WTC11 (cell line): ENCODE data around the gene DSN1. TPM values are rescaled to one million over a fixed set of nuclear protein-coding genes. Genes with fewer than 3 reads are reported as not detected.

Experiments
- ATAC-seq: fragments of 200-7000 bp; cut with Tn5 transposase; 2 replicates; pipeline ENCODE4 v1.10.0; 2021; ENCODE audit warnings: mild to moderate bottlenecking, moderate library complexity
- CTCF ChIA-PET: fragments of 300-600 bp; sonication (Branson Sonifier 250); formaldehyde crosslinking; loops from one replicate; lab custom pipeline; 2021; ENCODE audit warnings: antibody characterized with exemption; lab: Charles Lee
- POLR2A ChIA-PET: fragments of 350-600 bp; sonication (Branson Sonifier 250); formaldehyde crosslinking; loops from one replicate; lab custom pipeline; 2021; ENCODE audit warnings: antibody characterized with exemption; lab: Charles Lee
- DNase-seq: peaks from one replicate; pipeline ENCODE4 v3.0.0; 2021; ENCODE audit warnings: low spot score
- H3K27ac Mint-ChIP-seq: 2 replicates; pipeline ENCODE4 v1.8.0; 2021; ENCODE audit warnings: mixed read lengths
- H3K27me3 Mint-ChIP-seq: 2 replicates; pipeline ENCODE4 v1.8.0; 2021; ENCODE audit warnings: low read depth, mild to moderate bottlenecking, moderate library complexity, mixed read lengths
- H3K36me3 Mint-ChIP-seq: 2 replicates; pipeline ENCODE4 v1.8.0; 2021; ENCODE audit warnings: mixed read lengths
- H3K4me1 Mint-ChIP-seq: 2 replicates; pipeline ENCODE4 v1.8.0; 2022; ENCODE audit warnings: mixed read lengths
- H3K4me3 Mint-ChIP-seq: 2 replicates; pipeline ENCODE4 v1.8.0; 2021; ENCODE audit warnings: mild to moderate bottlenecking, moderate library complexity, mixed read lengths
- H3K9me3 Mint-ChIP-seq: 2 replicates; pipeline ENCODE4 v1.8.0; 2021; ENCODE audit warnings: mixed read lengths
- AR ChIP-seq: fragments of 250-450 bp; sonication (Bioruptor Pico); IDR thresholded peaks from 2 replicates; pipeline ENCODE4 v1.9.0; 2021; ENCODE audit warnings: mild to moderate bottlenecking
- ATF3 ChIP-seq: sonication (generic); formaldehyde crosslinking; conservative IDR thresholded peaks from 2 replicates; pipeline ENCODE4 v1.8.1; 2022; ENCODE audit warnings: mild to moderate bottlenecking, missing genetic modification reagents
- CTCF ChIP-seq: fragments of 200-600 bp; IDR thresholded peaks from 2 replicates; pipeline ENCODE4 v1.8.0; 2022; ENCODE audit warnings: antibody characterized with exemption
- EMX1 ChIP-seq: fragments of 250-450 bp; sonication (Bioruptor Pico); IDR thresholded peaks from 2 replicates; pipeline ENCODE4 v1.8.0; 2021; ENCODE audit warnings: mild to moderate bottlenecking
- HMGA2 ChIP-seq: fragments of 250-450 bp; sonication (Bioruptor Pico); IDR thresholded peaks from 2 replicates; pipeline ENCODE4 v1.4.0; 2021; ENCODE audit warnings: mild to moderate bottlenecking, moderate library complexity
- JAZF1 ChIP-seq: fragments of 250-450 bp; sonication (Bioruptor Pico); IDR thresholded peaks from 2 replicates; pipeline ENCODE4 v1.9.0; 2021; ENCODE audit warnings: moderate library complexity, mild to moderate bottlenecking, inconsistent platforms
- NR1H2 ChIP-seq: sonication (generic); formaldehyde crosslinking; IDR thresholded peaks from 2 replicates; pipeline ENCODE4 v1.9.0; 2021; ENCODE audit warnings: mild to moderate bottlenecking, moderate library complexity, missing genetic modification reagents
- TCF7 ChIP-seq: sonication (generic); formaldehyde crosslinking; IDR thresholded peaks from 2 replicates; pipeline ENCODE4 v1.8.0; 2022; ENCODE audit warnings: mild to moderate bottlenecking, low read depth, missing genetic modification reagents, moderate library complexity
- ZMAT4 ChIP-seq: fragments of 250-450 bp; sonication (Bioruptor Pico); IDR thresholded peaks from 2 replicates; pipeline ENCODE4 v1.9.0; 2021; ENCODE audit warnings: mild to moderate bottlenecking
- ZNF219 ChIP-seq: sonication (generic); formaldehyde crosslinking; IDR thresholded peaks from 2 replicates; pipeline ENCODE4 v1.8.0; 2023; ENCODE audit warnings: missing genetic modification reagents, mild to moderate bottlenecking, borderline replicate concordance
- ZNF396 ChIP-seq: fragments of 250-450 bp; sonication (Bioruptor Pico); IDR thresholded peaks from 2 replicates; pipeline ENCODE4 v1.8.0; 2021; ENCODE audit warnings: mild to moderate bottlenecking, moderate library complexity, borderline replicate concordance
- ZNF512 ChIP-seq: sonication (generic); formaldehyde crosslinking; IDR thresholded peaks from 2 replicates; pipeline ENCODE4 v1.8.1; 2022; ENCODE audit warnings: missing genetic modification reagents, borderline replicate concordance
- total RNA-seq: library from RNA; stranded (reverse); gene quantifications from 3 replicates; pipeline ENCODE4 v1.2.3, GENCODE V29; 2021
- TF ChIP-seq, protein P1 (sequence below): fragments of 250-450 bp; sonication (Bioruptor Pico); conservative IDR thresholded peaks from 2 replicates; pipeline ENCODE4 v1.9.0; 2021; ENCODE audit warnings: mild to moderate bottlenecking
- TF ChIP-seq, protein P2 (sequence below): sonication (generic); formaldehyde crosslinking; IDR thresholded peaks from 2 replicates; pipeline ENCODE4 v1.8.0; 2022; ENCODE audit warnings: mild to moderate bottlenecking, missing genetic modification reagents
- TF ChIP-seq, protein P3 (sequence below): sonication (generic); formaldehyde crosslinking; IDR thresholded peaks from 2 replicates; pipeline ENCODE4 v1.8.0; 2022; ENCODE audit warnings: mild to moderate bottlenecking, missing genetic modification reagents
- TF ChIP-seq, protein P4 (sequence below): fragments of 250-450 bp; sonication (Bioruptor Pico); IDR thresholded peaks from 2 replicates; pipeline ENCODE4 v2.1.2; 2022; ENCODE audit warnings: mild to moderate bottlenecking, moderate library complexity
- TF ChIP-seq, protein P5 (sequence below): sonication (generic); formaldehyde crosslinking; IDR thresholded peaks from 2 replicates; pipeline ENCODE4 v1.8.1; 2023; ENCODE audit warnings: mild to moderate bottlenecking, missing genetic modification reagents

DSN1 gene
- total RNA-seq, 1 experiment from 2014 or later = 27.0 TPM

GRCh38 chr20:36815454-36816091, 42.0 kb upstream of the DSN1 start:
- H3K27ac Mint-ChIP-seq = peak overlapping the region; percentile 11; the same call in 1 of the 2 replicates
- ATAC-seq (peak; percentile 57), DNase-seq (peak; percentile 43)
- TF ChIP-seq ZMAT4 (CRISPR knock-in tag) (no peak), HMGA2 (CRISPR knock-in tag) (no peak), ZNF512 (CRISPR knock-in tag) (no peak), TCF7 (CRISPR knock-in tag) (no peak), NR1H2 (no peak), JAZF1 (CRISPR knock-in tag) (no peak), ATF3 (CRISPR knock-in tag) (no peak), ZNF219 (CRISPR knock-in tag) (no peak), AR (CRISPR knock-in tag) (no peak), ZNF396 (CRISPR knock-in tag) (no peak), CTCF (no peak), EMX1 (CRISPR knock-in tag) (no peak)
- TF ChIP-seq, protein P1, sequence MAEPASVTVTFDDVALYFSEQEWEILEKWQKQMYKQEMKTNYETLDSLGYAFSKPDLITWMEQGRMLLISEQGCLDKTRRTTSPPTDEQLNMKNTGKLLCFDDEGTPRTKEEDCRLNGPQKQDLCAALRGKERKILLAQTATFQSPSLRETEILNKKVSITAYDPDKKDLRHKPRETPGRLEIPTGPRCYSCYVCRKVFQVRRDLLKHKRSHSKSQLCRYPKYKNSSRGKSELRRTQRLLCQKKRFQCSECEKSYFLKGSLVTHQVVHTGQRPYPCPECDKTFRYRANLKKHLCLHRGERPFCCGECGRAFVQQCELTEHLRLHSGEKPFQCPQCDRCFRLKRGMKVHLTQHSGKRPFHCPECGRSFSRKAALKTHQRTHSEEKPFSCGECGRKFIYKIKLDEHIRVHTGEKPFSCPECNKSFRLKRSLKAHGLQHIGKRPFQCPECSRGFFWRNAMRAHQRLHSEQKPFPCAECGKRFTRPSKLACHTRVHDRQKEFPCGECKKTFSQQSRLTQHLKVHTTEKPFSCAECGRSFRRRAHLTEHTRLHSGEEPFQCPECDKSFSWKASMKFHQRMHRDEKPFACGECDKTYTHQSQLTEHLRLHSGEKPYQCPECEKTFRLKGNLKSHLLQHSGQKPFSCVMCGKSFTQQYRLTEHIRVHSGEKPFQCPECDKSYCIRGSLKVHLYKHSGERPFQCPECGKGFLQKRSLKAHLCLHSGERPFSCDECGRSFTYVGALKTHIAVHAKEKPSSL (CRISPR knock-in tag) = no peak
- TF ChIP-seq, protein P2, sequence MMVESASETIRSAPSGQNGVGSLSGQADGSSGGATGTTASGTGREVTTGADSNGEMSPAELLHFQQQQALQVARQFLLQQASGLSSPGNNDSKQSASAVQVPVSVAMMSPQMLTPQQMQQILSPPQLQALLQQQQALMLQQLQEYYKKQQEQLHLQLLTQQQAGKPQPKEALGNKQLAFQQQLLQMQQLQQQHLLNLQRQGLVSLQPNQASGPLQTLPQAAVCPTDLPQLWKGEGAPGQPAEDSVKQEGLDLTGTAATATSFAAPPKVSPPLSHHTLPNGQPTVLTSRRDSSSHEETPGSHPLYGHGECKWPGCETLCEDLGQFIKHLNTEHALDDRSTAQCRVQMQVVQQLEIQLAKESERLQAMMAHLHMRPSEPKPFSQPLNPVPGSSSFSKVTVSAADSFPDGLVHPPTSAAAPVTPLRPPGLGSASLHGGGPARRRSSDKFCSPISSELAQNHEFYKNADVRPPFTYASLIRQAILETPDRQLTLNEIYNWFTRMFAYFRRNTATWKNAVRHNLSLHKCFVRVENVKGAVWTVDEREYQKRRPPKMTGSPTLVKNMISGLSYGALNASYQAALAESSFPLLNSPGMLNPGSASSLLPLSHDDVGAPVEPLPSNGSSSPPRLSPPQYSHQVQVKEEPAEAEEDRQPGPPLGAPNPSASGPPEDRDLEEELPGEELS = no peak
- TF ChIP-seq, protein P3, sequence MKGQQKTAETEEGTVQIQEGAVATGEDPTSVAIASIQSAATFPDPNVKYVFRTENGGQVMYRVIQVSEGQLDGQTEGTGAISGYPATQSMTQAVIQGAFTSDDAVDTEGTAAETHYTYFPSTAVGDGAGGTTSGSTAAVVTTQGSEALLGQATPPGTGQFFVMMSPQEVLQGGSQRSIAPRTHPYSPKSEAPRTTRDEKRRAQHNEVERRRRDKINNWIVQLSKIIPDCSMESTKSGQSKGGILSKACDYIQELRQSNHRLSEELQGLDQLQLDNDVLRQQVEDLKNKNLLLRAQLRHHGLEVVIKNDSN (CRISPR knock-in tag) = no peak
- TF ChIP-seq, protein P4, sequence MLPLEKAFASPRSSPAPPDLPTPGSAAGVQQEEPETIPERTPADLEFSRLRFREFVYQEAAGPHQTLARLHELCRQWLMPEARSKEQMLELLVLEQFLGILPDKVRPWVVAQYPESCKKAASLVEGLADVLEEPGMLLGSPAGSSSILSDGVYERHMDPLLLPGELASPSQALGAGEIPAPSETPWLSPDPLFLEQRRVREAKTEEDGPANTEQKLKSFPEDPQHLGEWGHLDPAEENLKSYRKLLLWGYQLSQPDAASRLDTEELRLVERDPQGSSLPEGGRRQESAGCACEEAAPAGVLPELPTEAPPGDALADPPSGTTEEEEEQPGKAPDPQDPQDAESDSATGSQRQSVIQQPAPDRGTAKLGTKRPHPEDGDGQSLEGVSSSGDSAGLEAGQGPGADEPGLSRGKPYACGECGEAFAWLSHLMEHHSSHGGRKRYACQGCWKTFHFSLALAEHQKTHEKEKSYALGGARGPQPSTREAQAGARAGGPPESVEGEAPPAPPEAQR (CRISPR knock-in tag) = no peak
- TF ChIP-seq, protein P5, sequence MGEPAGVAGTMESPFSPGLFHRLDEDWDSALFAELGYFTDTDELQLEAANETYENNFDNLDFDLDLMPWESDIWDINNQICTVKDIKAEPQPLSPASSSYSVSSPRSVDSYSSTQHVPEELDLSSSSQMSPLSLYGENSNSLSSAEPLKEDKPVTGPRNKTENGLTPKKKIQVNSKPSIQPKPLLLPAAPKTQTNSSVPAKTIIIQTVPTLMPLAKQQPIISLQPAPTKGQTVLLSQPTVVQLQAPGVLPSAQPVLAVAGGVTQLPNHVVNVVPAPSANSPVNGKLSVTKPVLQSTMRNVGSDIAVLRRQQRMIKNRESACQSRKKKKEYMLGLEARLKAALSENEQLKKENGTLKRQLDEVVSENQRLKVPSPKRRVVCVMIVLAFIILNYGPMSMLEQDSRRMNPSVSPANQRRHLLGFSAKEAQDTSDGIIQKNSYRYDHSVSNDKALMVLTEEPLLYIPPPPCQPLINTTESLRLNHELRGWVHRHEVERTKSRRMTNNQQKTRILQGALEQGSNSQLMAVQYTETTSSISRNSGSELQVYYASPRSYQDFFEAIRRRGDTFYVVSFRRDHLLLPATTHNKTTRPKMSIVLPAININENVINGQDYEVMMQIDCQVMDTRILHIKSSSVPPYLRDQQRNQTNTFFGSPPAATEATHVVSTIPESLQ (CRISPR knock-in tag) = no peak
- H3K9me3 Mint-ChIP-seq = no peaks in the 10 kb centered on the region
- peaks cover 22% of the 10 kb centered on the region for H3K4me1 Mint-ChIP-seq
- ChIA-PET CTCF (interaction anchor here (0.6 to 3.2 kb wide), 24 partner anchors 10 to 380 kb away, joined by 3 to 22 read pairs (median 5); partner anchors contain the start of gene DSN1), POLR2A (interaction anchor here (2.4 kb wide), 1 partner anchor 39 kb away, joined by 7 read pairs; no protein-coding TSS in a partner anchor)
- no peaks in the 10 kb centered on the region for H3K27me3 Mint-ChIP-seq
- H3K4me3 Mint-ChIP-seq = no peak overlapping the region
- peaks cover 29% of the 10 kb centered on the region for H3K36me3 Mint-ChIP-seq
